Spleen (tissue), 11 donors: Measurements from ENCODE around the gene MAPT. TPM values are rescaled to one million over a fixed set of nuclear protein-coding genes. Genes with fewer than 3 reads are reported as not detected.

ENCODE experiments used
- DNase-seq: peaks from one replicate; pipeline ENCODE4 v3.0.0-alpha.2; 2020
- H3K27ac ChIP-seq, 8 donors: fragments of 200-600 bp; sonication (generic) in 7 of 8; 1 replicate in 4 of 8; 2 replicates in 4 of 8; pipeline versions ENCODE4 v1.5.0 to v1.8.0; 2016 to 2021; ENCODE audit warnings: inconsistent platforms in 4 of 8, mild to moderate bottlenecking in 4 of 8, moderate library complexity in 1 of 8
- H3K27me3 ChIP-seq, 7 donors: fragments of 200-600 bp; sonication (generic) in 6 of 7; replicated peaks in 1 of 7; 1 replicate in 4 of 7; 2 replicates in 3 of 7; pipeline versions ENCODE4 v1.5.0 to v1.8.0; 2016 to 2021; ENCODE audit warnings: inconsistent platforms in 3 of 7, mild to moderate bottlenecking in 1 of 7
- H3K36me3 ChIP-seq, 6 donors: fragments of 200-600 bp; sonication (generic) in 5 of 6; 1 replicate in 4 of 6; 2 replicates in 2 of 6; pipeline versions ENCODE4 v1.5.0 to v1.8.0; 2016 to 2021; ENCODE audit warnings: inconsistent platforms in 2 of 6
- H3K4me1 ChIP-seq, 6 donors: fragments of 200-600 bp; sonication (generic) in 5 of 6; 1 replicate in 3 of 6; 2 replicates in 3 of 6; pipeline versions ENCODE4 v1.5.0 to v1.8.0; 2016 to 2021; ENCODE audit warnings: inconsistent platforms in 3 of 6
- H3K4me3 ChIP-seq, 8 donors: fragments of 200-600 bp; sonication (generic) in 7 of 8; 1 replicate in 4 of 8; 2 replicates in 4 of 8; pipeline versions ENCODE4 v1.5.0 to v1.8.0; 2016 to 2021; ENCODE audit warnings: inconsistent platforms in 4 of 8, mild to moderate bottlenecking in 4 of 8, moderate library complexity in 2 of 8
- H3K9me3 ChIP-seq, 8 donors: fragments of 200-600 bp; sonication (generic) in 7 of 8; 1 replicate in 4 of 8; 2 replicates in 4 of 8; pipeline versions ENCODE4 v1.5.0 to v1.8.0; 2016 to 2021; ENCODE audit warnings: inconsistent platforms in 4 of 8
- POLR2A ChIP-seq, 3 donors: fragments of 450-650 bp; IDR thresholded peaks; one replicate each; pipeline ENCODE4 v1.5.1; 2017; ENCODE audit warnings: antibody characterized with exemption in 3 of 3, mild to moderate bottlenecking in 1 of 3
- POLR2AphosphoS5 ChIP-seq, 3 donors: sonication (generic); formaldehyde crosslinking; IDR thresholded peaks; one replicate each; pipeline ENCODE4 v1.5.1; 2017; ENCODE audit warnings: antibody characterized with exemption in 3 of 3
- WGBS, 5 donors: extraction: QIAGEN DNeasy Blood & Tissue Kit in 3 of 5; methylation state at CpG; one replicate each; pipeline versions ENCODE4 v1.1.5 to v1.1.7; 2013 to 2018; 5-methylcytosine and 5-hydroxymethylcytosine counted together
- intact Hi-C: fragments of 100-400 bp; cut with DNase I; formaldehyde crosslinking; loops from one replicate; pipeline ENCODE4 v1.15.0; 2023; ENCODE audit warnings: low total_unique reads
- polyA plus RNA-seq, 3 donors: library from polyadenylated mRNA; stranded (reverse); fragments of 200-250 nt; gene quantifications; one replicate each; pipeline ENCODE4 v1.2.1, GENCODE V29; 2013
- total RNA-seq, 7 donors: library from RNA; depleted of rRNA in 3 of 7; stranded (reverse); fragments of >200 nt in 3 of 7; fragmentation: NEBNext Ultra II Directional in 4 of 7; extraction: Animal tissue kit (Norgen Biotek cat#: 25700) in 4 of 7; gene quantifications; one replicate each; pipeline versions ENCODE4 v1.1.0 to v1.2.1, GENCODE V29; 2016 to 2021
- TF ChIP-seq, protein P1 (sequence below), 11 experiments: fragments of 200-600 bp in 7 of 11; fragments of 450-650 bp in 4 of 11; sonication (generic) in 4 of 11; IDR thresholded peaks in 8 of 11; conservative IDR thresholded peaks in 3 of 11; 1 replicate in 7 of 11; 2 replicates in 4 of 11; pipeline versions ENCODE4 v1.4.0 to v1.8.0; 2016 to 2021; ENCODE audit warnings: antibody characterized with exemption in 11 of 11, inconsistent platforms in 4 of 11, mild to moderate bottlenecking in 1 of 11
- donor health status: healthy with polysubstance abuse.
- donor health status: DM: no; HTN: no; CAD: no; lungs with moderate emphysema.
- donor health status: DM: no; HTN: no; CAD: no.
- donor health status: Bipolar disorder and iron deficiency.
- donor health status: healthy.
- donor health status: DM: no; HTN: no; CAD: no.
- donor health status: DM: yes; HTN: yes; CAD: no.

MAPT gene
- total and polyA plus RNA-seq, 10 donors, result 0.15 to 1.6 (median 0.66) TPM

- peaks cover 0 to 94% (median 43%) of the 10 kb centered on the region in 6 donors for H3K36me3 ChIP-seq
- H3K4me3 ChIP-seq, result no peak overlapping the region
- peaks cover 0 to 25% (median under 1%) of the 10 kb centered on the region in 6 donors for H3K4me1 ChIP-seq
- DNase-seq, result no peak
- H3K27ac ChIP-seq, result no peak overlapping the region
- no peaks in the 10 kb centered on the region for H3K27me3 ChIP-seq
- intact Hi-C loops, result no loop called here
- WGBS, 5 donors, result 67 to 94% (median 81%) methylated on average over 2 of the region's 2 CpGs
- TF ChIP-seq POLR2AphosphoS5 (IDR thresholded peaks at IDR 0.05), result no peak
- TF ChIP-seq POLR2A (IDR thresholded peaks at IDR 0.05), result no peak
- TF ChIP-seq, protein P1, sequence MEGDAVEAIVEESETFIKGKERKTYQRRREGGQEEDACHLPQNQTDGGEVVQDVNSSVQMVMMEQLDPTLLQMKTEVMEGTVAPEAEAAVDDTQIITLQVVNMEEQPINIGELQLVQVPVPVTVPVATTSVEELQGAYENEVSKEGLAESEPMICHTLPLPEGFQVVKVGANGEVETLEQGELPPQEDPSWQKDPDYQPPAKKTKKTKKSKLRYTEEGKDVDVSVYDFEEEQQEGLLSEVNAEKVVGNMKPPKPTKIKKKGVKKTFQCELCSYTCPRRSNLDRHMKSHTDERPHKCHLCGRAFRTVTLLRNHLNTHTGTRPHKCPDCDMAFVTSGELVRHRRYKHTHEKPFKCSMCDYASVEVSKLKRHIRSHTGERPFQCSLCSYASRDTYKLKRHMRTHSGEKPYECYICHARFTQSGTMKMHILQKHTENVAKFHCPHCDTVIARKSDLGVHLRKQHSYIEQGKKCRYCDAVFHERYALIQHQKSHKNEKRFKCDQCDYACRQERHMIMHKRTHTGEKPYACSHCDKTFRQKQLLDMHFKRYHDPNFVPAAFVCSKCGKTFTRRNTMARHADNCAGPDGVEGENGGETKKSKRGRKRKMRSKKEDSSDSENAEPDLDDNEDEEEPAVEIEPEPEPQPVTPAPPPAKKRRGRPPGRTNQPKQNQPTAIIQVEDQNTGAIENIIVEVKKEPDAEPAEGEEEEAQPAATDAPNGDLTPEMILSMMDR (IDR thresholded peaks at IDR 0.05 in 8 of 11, conservative IDR thresholded peaks at IDR 0.05 in 3 of 11), result no peak
- no peaks in the 10 kb centered on the region for H3K9me3 ChIP-seq
These were observed 168.9 kb downstream of the MAPT start for GRCh38 chr17:46063241-46063640.

GRCh38 chr17:46064460-46064859 lies 170.1 kb downstream of the MAPT start:
- H3K4me1 ChIP-seq, result peaks cover 0 to 20% (median 0%) of the 10 kb centered on the region in 6 donors
- no peak overlapping the region for H3K27ac ChIP-seq
- WGBS, 5 donors, result 89 to 97% (median 93%) methylated on average over 1 of the region's 1 CpG
- no peak for DNase-seq
- H3K4me3 ChIP-seq, result no peak overlapping the region
- peaks cover 0 to 96% (median 42%) of the 10 kb centered on the region in 6 donors for H3K36me3 ChIP-seq
- no peak for TF ChIP-seq POLR2A (IDR thresholded peaks at IDR 0.05)
- TF ChIP-seq, protein P1 (IDR thresholded peaks at IDR 0.05 in 8 of 11, conservative IDR thresholded peaks at IDR 0.05 in 3 of 11), result no peak
- no peak for TF ChIP-seq POLR2AphosphoS5 (IDR thresholded peaks at IDR 0.05)
- H3K9me3 ChIP-seq, result no peaks in the 10 kb centered on the region
- intact Hi-C loops, result no loop called here
- no peaks in the 10 kb centered on the region for H3K27me3 ChIP-seq

GRCh38 chr17:46071796-46072195 lies 177.4 kb downstream of the MAPT start:
- no peaks in the 10 kb centered on the region for H3K27me3 ChIP-seq
- H3K27ac ChIP-seq, result no peak overlapping the region
- no peak for DNase-seq
- TF ChIP-seq, protein P1 (IDR thresholded peaks at IDR 0.05 in 8 of 11, conservative IDR thresholded peaks at IDR 0.05 in 3 of 11), result no peak
- TF ChIP-seq POLR2AphosphoS5 (IDR thresholded peaks at IDR 0.05) (no peak), POLR2A (IDR thresholded peaks at IDR 0.05) (no peak)
- 91 to 95% (median 93%) methylated on average over 5 of the region's 5 CpGs for WGBS, 5 donors
- no peak overlapping the region for H3K4me3 ChIP-seq
- intact Hi-C loops, result no loop called here
- H3K4me1 ChIP-seq, result peaks cover 0 to 63% (median 19%) of the 10 kb centered on the region in 6 donors
- no peaks in the 10 kb centered on the region for H3K9me3 ChIP-seq
- H3K36me3 ChIP-seq, result peaks cover 0 to 44% (median 9%) of the 10 kb centered on the region in 6 donors

GRCh38 chr17:46072998-46073397 lies 178.6 kb downstream of the MAPT start:
- intact Hi-C loops, result no loop called here
- TF ChIP-seq POLR2AphosphoS5 (IDR thresholded peaks at IDR 0.05) (no peak), POLR2A (IDR thresholded peaks at IDR 0.05) (no peak)
- TF ChIP-seq, protein P1 (IDR thresholded peaks at IDR 0.05 in 8 of 11, conservative IDR thresholded peaks at IDR 0.05 in 3 of 11), result no peak
- Histone ChIP-seq H3K27me3 (no peaks in the 10 kb centered on the region), H3K27ac (no peak overlapping the region), H3K4me1 (peaks cover 0 to 66% (median 19%) of the 10 kb centered on the region in 6 donors), H3K4me3 (no peak overlapping the region), H3K9me3 (no peaks in the 10 kb centered on the region), H3K36me3 (peaks cover 0 to 45% (median 0%) of the 10 kb centered on the region in 6 donors)
- no peak for DNase-seq
- WGBS, 5 donors, result 88 to 100% (median 92%) methylated on average over 1 of the region's 1 CpG
